WI38 (cell line): Measurements from ENCODE around the gene LCOR.

Experiments
- H3K4me3 ChIP-seq: 2 replicates; pipeline ENCODE4 v1.5.1; 2011; ENCODE audit warnings: low read depth, mild to moderate bottlenecking, control low read depth, low read length
- CTCF ChIP-seq: IDR thresholded peaks from 2 replicates; pipeline ENCODE4 v1.5.1; 2012; ENCODE audit warnings: low read depth, mild to moderate bottlenecking, control low read depth, low read length

LCOR gene

GRCh38 chr10:96850113-96850512 is 18.0 kb downstream of the LCOR start:
- no peak overlapping the region for H3K4me3 ChIP-seq
- TF ChIP-seq CTCF, result no peak

GRCh38 chr10:96850825-96851224 is 18.7 kb downstream of the LCOR start:
- no peak overlapping the region for H3K4me3 ChIP-seq
- no peak for TF ChIP-seq CTCF

GRCh38 chr10:96851281-96851680 is 19.2 kb downstream of the LCOR start:
- no peak for TF ChIP-seq CTCF
- no peak overlapping the region for H3K4me3 ChIP-seq

- H3K4me3 ChIP-seq, result no peak overlapping the region
- TF ChIP-seq CTCF, result no peak
Observed at GRCh38 chr10:96856317-96856716, 24.2 kb downstream of the LCOR start.

GRCh38 chr10:96857301-96858012 is 25.4 kb downstream of the LCOR start:
- H3K4me3 ChIP-seq, result no peak overlapping the region
- no peak for TF ChIP-seq CTCF

- no peak for TF ChIP-seq CTCF
- no peak overlapping the region for H3K4me3 ChIP-seq
Observed at GRCh38 chr10:96858038-96858705, 26.1 kb downstream of the LCOR start.

GRCh38 chr10:96858706-96859050 is 26.6 kb downstream of the LCOR start:
- TF ChIP-seq CTCF, result no peak
- no peak overlapping the region for H3K4me3 ChIP-seq
